Measurements from ENCODE around the gene PPM1J. TPM values are rescaled to one million over a fixed set of nuclear protein-coding genes. Genes with fewer than 3 reads are reported as not detected.

Gene PPM1J, protein sequence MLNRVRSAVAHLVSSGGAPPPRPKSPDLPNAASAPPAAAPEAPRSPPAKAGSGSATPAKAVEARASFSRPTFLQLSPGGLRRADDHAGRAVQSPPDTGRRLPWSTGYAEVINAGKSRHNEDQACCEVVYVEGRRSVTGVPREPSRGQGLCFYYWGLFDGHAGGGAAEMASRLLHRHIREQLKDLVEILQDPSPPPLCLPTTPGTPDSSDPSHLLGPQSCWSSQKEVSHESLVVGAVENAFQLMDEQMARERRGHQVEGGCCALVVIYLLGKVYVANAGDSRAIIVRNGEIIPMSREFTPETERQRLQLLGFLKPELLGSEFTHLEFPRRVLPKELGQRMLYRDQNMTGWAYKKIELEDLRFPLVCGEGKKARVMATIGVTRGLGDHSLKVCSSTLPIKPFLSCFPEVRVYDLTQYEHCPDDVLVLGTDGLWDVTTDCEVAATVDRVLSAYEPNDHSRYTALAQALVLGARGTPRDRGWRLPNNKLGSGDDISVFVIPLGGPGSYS
- 1.8 TPM for polyA plus RNA-seq (2013, experiment 1 of 4)
- 1.7 TPM for polyA plus RNA-seq (2013, experiment 2 of 4)
- 0.91 TPM for polyA plus RNA-seq (2013, experiment 3 of 4)
- polyA plus RNA-seq (2013, experiment 4 of 4): 1.1 TPM

DNA sequence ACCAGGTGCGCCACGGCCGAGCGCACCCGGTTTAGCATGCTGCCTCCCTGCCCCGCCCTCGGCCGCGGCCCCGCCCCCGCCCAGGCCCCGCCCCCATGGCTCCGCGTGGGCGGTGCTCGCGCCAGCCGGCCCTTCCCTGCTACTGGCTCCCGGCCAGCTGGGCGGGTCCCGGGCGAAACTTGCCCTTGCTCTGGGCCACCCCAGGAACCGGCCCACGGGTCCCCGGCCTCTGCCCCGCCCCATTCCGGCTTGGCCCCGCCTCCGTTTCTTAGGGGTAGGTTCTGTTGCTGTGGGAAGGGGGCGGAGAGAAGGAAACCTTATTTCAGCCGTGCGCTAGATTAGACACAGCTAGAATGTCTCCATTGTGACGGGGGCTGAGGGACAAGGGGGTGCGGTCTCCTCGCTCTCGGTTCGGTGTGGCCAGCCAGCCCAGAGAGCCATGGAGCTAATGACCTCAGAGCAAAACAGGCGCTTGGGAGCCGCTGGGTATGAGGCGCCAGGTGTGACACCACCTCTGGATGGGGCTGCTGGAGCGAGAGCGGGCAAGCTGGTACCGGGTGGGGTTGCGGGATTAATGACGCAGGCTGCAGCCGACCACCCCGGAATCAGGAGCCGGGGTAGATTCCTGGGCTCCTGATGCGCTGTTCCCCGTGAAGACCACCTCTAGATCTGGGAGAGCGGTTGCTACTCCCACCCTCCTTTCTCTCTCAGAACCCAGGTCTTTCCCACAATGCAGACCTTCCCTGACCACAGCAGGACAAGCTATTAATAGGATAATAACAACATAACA is at the start of gene PPM1J:
TSS of gene PPM1J (minus strand) at position 69 of the 790 bp plus-strand sequence. CDS start at position 38, 31 bp downstream.
- 0 to 1% methylated on average over 51 of the region's 51 CpGs for WGBS, 2 experiments
- Histone ChIP-seq H3K4me1 (ENCODE audit: control insufficient read depth, insufficient read depth, low read length) (peaks cover 16% of the 10 kb centered on the region), H3K36me3 (ENCODE audit: control insufficient read depth, insufficient read depth, low read length) (no peaks in the 10 kb centered on the region), H3K27ac (ENCODE audit: insufficient read depth, low read depth, low read length, poor library complexity, severe bottlenecking) (no peak within 1 kb of the TSS), H3K9me3 (ENCODE audit: control insufficient read depth, low read length) (no peaks in the 10 kb centered on the region), H3K27me3 (ENCODE audit: control insufficient read depth, insufficient read depth, low read length, poor library complexity, severe bottlenecking) (peaks cover 51% of the 10 kb centered on the region), H3K4me3 (ENCODE audit: insufficient read depth, low read depth, low read length) (peak within 1 kb of the TSS; percentile 51)

DNA sequence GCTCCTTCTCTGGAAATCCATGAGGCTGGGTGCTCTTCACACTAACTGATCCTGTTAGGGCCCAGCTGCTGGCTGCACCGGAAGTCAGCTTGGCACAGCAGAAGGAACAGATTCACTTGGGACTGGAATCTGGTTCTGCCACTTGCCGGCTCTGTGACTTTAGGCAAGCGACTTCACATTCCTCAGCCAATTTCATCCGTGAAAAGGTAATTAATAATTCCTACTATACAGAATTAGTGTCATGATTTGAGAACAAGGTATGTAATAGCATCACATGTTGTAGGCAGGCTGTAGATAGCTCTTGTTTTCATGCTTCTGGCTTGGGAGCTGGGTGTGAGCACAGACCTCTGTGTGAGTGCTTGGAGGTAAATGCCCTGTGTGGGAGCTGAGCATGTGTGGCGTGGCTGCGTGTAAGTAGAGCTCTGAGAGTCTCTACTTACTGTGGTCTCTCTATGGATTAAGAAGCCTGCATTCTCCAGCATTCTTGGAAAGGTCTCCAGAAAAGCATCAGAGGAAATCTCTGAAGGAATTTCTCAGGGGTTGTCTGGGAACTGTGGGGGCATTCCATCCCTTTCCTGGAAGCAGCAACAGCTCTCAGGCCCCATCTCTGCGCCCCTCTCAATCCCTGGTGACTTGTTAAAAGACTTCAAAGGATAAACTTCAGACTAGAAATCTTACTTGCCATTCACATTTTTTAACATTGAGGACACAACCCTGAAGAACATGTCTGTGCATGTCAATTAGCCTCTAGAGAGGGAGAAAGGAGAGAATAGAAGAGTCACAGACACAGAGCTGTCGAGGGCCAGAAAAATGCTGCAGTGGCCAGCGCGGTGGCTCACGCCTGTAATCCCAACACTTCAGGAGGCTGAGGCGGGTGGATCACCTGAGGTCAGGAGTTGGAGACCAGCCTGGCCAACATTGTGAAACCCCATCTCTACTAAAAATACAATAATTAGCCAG is 47.7 kb upstream of the PPM1J start:
- Histone ChIP-seq H3K36me3 (ENCODE audit: control insufficient read depth, insufficient read depth, low read length) (no peaks in the 10 kb centered on the region), H3K27ac (ENCODE audit: insufficient read depth, low read depth, low read length, poor library complexity, severe bottlenecking) (peak overlapping the region; percentile 60), H3K9me3 (ENCODE audit: control insufficient read depth, low read length) (no peaks in the 10 kb centered on the region), H3K27me3 (ENCODE audit: control insufficient read depth, insufficient read depth, low read length, poor library complexity, severe bottlenecking) (no peaks in the 10 kb centered on the region), H3K4me1 (ENCODE audit: control insufficient read depth, insufficient read depth, low read length) (peaks cover 16% of the 10 kb centered on the region), H3K4me3 (ENCODE audit: insufficient read depth, low read depth, low read length) (no peak overlapping the region)
- 84 to 85% methylated on average over 11 to 12 of the region's 12 CpGs for WGBS, 2 experiments

DNA sequence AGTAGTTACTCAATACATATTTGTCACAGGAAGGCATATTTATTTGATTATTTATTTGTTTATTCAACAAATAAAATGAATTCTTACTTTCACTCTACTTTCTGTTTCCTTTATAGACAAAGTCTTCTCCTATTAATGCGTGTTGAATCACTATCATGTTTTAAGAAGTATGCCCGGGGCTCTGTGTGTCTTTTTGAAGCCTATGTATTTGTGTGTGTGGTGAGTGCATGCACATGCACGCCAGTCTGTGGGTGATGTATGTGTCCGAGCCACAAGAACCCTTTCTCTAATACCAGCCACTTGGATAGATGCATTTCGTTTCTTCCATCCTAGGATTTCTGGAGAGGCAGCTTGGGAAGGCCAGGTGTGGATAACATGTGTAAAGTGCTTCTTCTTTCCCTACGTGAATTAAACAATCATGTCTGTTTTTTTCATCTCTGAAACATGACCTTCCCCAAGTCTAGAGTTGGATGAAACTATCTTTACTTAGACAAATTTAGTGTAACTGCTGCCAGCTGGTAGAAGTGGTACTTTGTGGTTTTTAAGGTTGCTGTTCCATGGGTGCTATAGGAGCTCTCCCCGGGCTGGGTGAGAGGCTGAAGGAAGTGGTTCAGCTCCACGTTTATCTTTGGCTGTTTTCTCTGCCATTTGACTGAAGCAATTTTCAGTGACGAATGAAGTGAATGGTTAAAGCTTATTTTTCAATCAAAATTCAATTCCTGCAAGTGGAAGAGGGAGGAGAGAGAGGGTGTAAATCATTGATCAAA is 46.8 kb upstream of the PPM1J start:
- peaks cover 16% of the 10 kb centered on the region for H3K4me1 ChIP-seq (ENCODE audit: control insufficient read depth, insufficient read depth, low read length)
- no peaks in the 10 kb centered on the region for H3K9me3 ChIP-seq (ENCODE audit: control insufficient read depth, low read length)
- H3K36me3 ChIP-seq (ENCODE audit: control insufficient read depth, insufficient read depth, low read length): no peaks in the 10 kb centered on the region
- no peak overlapping the region for H3K27ac ChIP-seq (ENCODE audit: insufficient read depth, low read depth, low read length, poor library complexity, severe bottlenecking)
- no peak overlapping the region for H3K4me3 ChIP-seq (ENCODE audit: insufficient read depth, low read depth, low read length)
- no peaks in the 10 kb centered on the region for H3K27me3 ChIP-seq (ENCODE audit: control insufficient read depth, insufficient read depth, low read length, poor library complexity, severe bottlenecking)
- WGBS, 2 experiments: 79 to 88% methylated on average over 8 to 9 of the region's 9 CpGs

DNA sequence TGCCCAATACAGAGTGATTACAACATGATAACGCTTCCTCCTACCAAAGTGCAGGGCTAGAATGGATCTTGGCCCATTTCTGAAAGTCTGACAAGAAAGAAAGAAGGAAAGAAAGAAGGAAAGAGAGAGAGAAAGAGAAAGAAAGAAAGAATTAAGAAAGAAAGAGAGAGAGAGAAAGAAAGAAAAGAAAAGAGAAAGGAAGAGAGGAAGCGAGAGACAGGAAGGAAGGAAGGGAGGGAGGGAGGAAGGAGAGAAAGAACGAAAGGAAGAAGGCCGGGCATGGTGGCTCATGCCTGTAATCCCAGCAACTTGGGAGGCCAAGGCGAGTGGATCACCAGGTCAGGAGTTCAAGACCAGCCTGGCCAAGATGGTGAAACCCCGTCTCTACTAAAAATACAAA is 44.1 kb upstream of the PPM1J start:
- Histone ChIP-seq H3K4me1 (ENCODE audit: control insufficient read depth, insufficient read depth, low read length) (peaks cover 16% of the 10 kb centered on the region), H3K36me3 (ENCODE audit: control insufficient read depth, insufficient read depth, low read length) (no peaks in the 10 kb centered on the region), H3K27ac (ENCODE audit: insufficient read depth, low read depth, low read length, poor library complexity, severe bottlenecking) (no peak overlapping the region), H3K27me3 (ENCODE audit: control insufficient read depth, insufficient read depth, low read length, poor library complexity, severe bottlenecking) (no peaks in the 10 kb centered on the region), H3K4me3 (ENCODE audit: insufficient read depth, low read depth, low read length) (no peak overlapping the region), H3K9me3 (ENCODE audit: control insufficient read depth, low read length) (no peaks in the 10 kb centered on the region)
- 91 to 94% methylated on average over 6 of the region's 6 CpGs for WGBS, 2 experiments

DNA sequence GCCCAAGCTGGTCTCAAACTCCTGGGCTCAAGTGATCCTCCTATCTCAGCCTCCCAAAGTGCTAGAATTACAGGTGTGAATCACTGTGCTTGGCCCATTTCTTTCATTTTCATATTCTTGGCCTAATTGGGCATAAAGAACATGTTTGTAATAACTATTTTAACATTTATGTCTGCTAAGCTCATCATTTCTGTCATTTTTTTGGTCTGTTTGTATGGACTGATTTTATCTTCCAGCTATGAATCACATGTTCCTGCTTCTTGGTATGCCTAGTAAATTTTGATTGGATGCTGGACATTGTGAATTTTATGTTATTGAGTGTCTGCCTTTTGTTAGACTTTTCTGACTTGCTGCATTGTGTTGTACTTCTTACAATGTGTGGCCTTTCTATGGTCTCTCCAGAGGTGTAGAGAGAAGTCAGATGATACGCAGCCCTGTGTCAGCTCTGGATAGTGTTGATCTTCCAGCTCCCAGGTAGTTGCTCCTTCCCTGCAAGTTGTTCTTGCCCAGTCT is 39.0 kb upstream of the PPM1J start:
- Histone ChIP-seq H3K27me3 (ENCODE audit: control insufficient read depth, insufficient read depth, low read length, poor library complexity, severe bottlenecking) (no peaks in the 10 kb centered on the region), H3K27ac (ENCODE audit: insufficient read depth, low read depth, low read length, poor library complexity, severe bottlenecking) (no peak overlapping the region), H3K4me1 (ENCODE audit: control insufficient read depth, insufficient read depth, low read length) (peaks cover 5% of the 10 kb centered on the region), H3K9me3 (ENCODE audit: control insufficient read depth, low read length) (no peaks in the 10 kb centered on the region), H3K4me3 (ENCODE audit: insufficient read depth, low read depth, low read length) (no peak overlapping the region), H3K36me3 (ENCODE audit: control insufficient read depth, insufficient read depth, low read length) (no peaks in the 10 kb centered on the region)
- 0% methylated on average over 1 of the region's 1 CpG for WGBS, 2 experiments

DNA sequence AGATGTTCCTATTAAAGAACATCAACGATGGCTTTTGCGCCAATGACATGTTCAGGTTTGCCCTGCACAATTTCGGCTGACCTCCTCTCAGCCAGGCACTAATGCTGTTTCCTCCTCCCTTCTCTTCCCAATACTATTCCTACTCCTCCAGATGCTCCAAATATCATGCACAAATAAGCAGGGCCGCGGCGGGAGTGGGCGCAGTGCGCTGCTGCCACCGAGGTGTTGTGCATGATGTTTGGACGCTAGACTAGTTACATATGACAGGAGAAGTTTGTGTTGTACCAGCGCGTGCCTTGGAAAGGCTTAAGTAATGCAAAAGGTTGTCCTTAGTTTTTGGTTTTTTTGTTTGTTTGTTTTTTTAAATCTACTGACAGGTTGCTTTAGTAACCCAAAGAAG is 33.3 kb upstream of the PPM1J start:
- WGBS, 2 experiments: 95 to 96% methylated on average over 12 of the region's 12 CpGs
- Histone ChIP-seq H3K36me3 (ENCODE audit: control insufficient read depth, insufficient read depth, low read length) (no peaks in the 10 kb centered on the region), H3K27ac (ENCODE audit: insufficient read depth, low read depth, low read length, poor library complexity, severe bottlenecking) (no peak overlapping the region), H3K9me3 (ENCODE audit: control insufficient read depth, low read length) (no peaks in the 10 kb centered on the region), H3K27me3 (ENCODE audit: control insufficient read depth, insufficient read depth, low read length, poor library complexity, severe bottlenecking) (peaks cover 21% of the 10 kb centered on the region), H3K4me3 (ENCODE audit: insufficient read depth, low read depth, low read length) (no peak overlapping the region), H3K4me1 (ENCODE audit: control insufficient read depth, insufficient read depth, low read length) (no peaks in the 10 kb centered on the region)

DNA sequence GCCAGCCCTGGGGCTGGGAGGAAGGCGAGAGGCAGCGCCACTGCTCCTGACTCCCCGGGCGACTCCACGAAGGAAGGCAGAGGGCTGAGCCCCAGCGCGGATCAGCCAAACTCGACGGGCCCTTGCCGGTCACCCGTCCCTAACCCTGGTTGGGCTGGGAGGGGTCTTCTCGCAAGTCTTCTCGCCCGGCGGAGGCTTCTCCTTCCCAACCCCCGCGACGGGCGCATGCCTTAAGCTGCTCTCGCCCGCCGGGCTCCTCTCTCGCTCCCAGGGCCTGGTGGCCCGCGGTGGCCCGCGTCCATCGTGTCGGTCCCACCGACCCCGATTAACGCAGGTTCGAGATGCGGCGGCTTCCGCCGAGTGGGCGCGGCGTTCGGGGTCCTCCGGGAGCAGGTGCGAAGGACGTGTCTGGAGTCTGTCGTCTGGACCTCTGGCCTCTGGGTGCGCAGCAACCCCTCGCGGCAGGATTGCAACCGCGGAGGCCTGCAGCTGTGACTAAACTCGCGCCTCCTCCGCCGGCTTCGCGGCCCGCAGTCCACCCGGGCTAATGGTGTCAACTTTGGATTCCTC is 29.0 kb upstream of the PPM1J start:
- Histone ChIP-seq H3K9me3 (ENCODE audit: control insufficient read depth, low read length) (no peaks in the 10 kb centered on the region), H3K4me1 (ENCODE audit: control insufficient read depth, insufficient read depth, low read length) (no peaks in the 10 kb centered on the region), H3K27ac (ENCODE audit: insufficient read depth, low read depth, low read length, poor library complexity, severe bottlenecking) (no peak overlapping the region), H3K4me3 (ENCODE audit: insufficient read depth, low read depth, low read length) (peak overlapping the region; percentile 7), H3K36me3 (ENCODE audit: control insufficient read depth, insufficient read depth, low read length) (no peaks in the 10 kb centered on the region), H3K27me3 (ENCODE audit: control insufficient read depth, insufficient read depth, low read length, poor library complexity, severe bottlenecking) (peaks cover 27% of the 10 kb centered on the region)
- 45 to 47% methylated on average over 58 of the region's 58 CpGs for WGBS, 2 experiments

DNA sequence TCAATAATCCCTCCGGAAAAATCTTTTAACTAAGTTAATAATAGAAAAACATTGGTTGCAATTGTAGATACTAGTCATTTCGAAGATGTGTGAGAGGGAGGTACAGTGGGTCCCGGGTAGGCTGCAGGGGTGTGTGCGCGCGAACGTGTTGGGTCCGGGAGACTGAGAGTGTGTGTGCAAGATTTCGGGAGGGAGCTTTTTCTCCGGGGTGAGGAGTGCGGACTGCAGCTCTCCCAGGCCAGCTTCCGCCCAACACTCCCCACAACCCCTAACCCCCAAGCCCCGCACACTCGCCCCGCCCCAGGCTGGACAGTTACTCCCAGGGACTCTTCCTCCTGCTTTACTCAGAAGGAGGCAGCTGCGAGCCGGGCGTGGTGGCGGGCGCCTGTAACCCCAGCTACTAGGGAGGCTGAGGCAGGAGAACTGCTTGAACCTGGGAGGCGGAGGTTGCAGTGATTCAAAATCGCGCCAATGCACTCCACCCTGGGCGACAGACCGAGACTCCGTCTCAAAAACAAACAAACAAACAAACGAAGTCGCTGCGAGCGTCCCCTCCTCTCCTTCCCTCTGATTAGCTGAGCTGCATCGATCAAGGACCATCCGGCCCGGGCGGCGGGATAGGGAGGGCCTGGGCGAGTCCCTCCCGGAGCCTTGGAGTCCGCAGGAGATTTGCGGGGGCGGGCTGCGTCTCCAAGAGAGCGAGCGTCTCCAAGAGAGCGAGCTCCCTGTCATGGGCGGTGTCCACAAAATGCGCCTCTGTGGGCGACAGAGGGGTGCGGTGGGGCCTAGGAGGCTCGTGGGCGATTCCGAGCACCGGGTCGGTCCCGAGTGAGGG is 28.3 kb upstream of the PPM1J start:
- WGBS, 2 experiments: 71 to 74% methylated on average over 54 of the region's 54 CpGs
- Histone ChIP-seq H3K4me3 (ENCODE audit: insufficient read depth, low read depth, low read length) (peak overlapping the region; percentile 7), H3K9me3 (ENCODE audit: control insufficient read depth, low read length) (no peaks in the 10 kb centered on the region), H3K27ac (ENCODE audit: insufficient read depth, low read depth, low read length, poor library complexity, severe bottlenecking) (no peak overlapping the region), H3K4me1 (ENCODE audit: control insufficient read depth, insufficient read depth, low read length) (no peaks in the 10 kb centered on the region), H3K27me3 (ENCODE audit: control insufficient read depth, insufficient read depth, low read length, poor library complexity, severe bottlenecking) (peaks cover 27% of the 10 kb centered on the region), H3K36me3 (ENCODE audit: control insufficient read depth, insufficient read depth, low read length) (no peaks in the 10 kb centered on the region)
